ENCODE measurements around the gene FOXL3. TPM values are rescaled to one million over a fixed set of nuclear protein-coding genes. Genes with fewer than 3 reads are reported as not detected.

Gene FOXL3
- total RNA-seq, 2 experiments from 2014 or later, result not detected

GRCh38 chr7:251005-251404, 39.0 kb upstream of the FOXL3 start:
- H3K36me3 Mint-ChIP-seq, result no peaks in the 10 kb centered on the region
- CTCF ChIA-PET, result no interaction called here

GRCh38 chr7:251446-252175, 38.4 kb upstream of the FOXL3 start:
- no peaks in the 10 kb centered on the region for H3K27me3 Mint-ChIP-seq
- DNase-seq, result no peak
- no peaks in the 10 kb centered on the region for H3K4me1 Mint-ChIP-seq
- no peak overlapping the region for H3K4me3 Mint-ChIP-seq
- H3K36me3 Mint-ChIP-seq, result no peaks in the 10 kb centered on the region
- ATAC-seq, result no peak
- H3K9me3 Mint-ChIP-seq (ENCODE audit: low read depth), result no peaks in the 10 kb centered on the region
- CTCF ChIA-PET, result no interaction called here
- no peak overlapping the region for H3K27ac Mint-ChIP-seq

More at GRCh38 chr7:251005-251404, 39.0 kb upstream of the FOXL3 start:
- ATAC-seq (no peak), DNase-seq (no peak)
- Mint-ChIP-seq H3K4me3 (no peak overlapping the region), H3K27ac (no peak overlapping the region), H3K27me3 (no peaks in the 10 kb centered on the region), H3K4me1 (no peaks in the 10 kb centered on the region), H3K9me3 (ENCODE audit: low read depth) (no peaks in the 10 kb centered on the region)

DNA sequence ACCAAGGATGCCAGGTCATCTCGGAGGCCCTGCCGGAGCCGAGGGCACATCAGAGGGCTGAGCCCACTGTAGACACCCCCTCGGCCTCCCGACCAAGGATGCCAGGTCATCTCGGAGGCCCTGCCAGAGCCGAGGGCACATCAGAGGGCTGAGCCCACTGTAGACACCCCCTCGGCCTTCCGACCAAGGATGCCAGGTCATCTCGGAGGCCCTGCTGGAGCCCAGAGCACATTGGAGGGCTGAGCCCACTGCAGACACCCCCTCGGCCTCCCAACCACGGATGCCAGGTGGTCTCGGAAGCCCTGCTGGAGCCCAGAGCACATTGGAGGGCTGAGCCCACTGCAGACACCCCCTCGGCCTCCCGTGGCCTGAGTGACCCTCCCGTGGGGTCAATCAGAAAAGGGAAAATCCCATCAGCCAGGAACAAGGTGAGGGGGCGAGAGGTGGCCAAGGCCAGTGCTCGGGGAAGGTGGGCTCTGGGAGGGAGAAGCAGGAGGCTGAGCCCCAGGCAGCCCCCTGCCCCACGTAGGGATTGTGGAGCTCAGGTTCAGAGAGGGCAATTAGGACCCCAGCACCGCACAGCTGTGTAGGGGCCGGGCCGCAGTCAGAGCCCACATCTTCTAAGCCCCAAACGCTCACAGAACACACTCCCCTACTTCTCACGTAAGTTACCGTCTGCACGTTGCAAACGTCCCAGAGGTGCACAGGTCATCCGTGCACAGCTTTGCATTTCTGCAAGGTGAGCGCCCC, 37.6 kb upstream of the FOXL3 start:
- ATAC-seq (no peak), DNase-seq (no peak)
- H3K27ac Mint-ChIP-seq, result no peak overlapping the region
- CTCF ChIA-PET, result no interaction called here
- H3K36me3 Mint-ChIP-seq, result no peaks in the 10 kb centered on the region
- no peaks in the 10 kb centered on the region for H3K9me3 Mint-ChIP-seq (ENCODE audit: low read depth)
- no peaks in the 10 kb centered on the region for H3K27me3 Mint-ChIP-seq
- no peaks in the 10 kb centered on the region for H3K4me1 Mint-ChIP-seq
- no peak overlapping the region for H3K4me3 Mint-ChIP-seq

DNA sequence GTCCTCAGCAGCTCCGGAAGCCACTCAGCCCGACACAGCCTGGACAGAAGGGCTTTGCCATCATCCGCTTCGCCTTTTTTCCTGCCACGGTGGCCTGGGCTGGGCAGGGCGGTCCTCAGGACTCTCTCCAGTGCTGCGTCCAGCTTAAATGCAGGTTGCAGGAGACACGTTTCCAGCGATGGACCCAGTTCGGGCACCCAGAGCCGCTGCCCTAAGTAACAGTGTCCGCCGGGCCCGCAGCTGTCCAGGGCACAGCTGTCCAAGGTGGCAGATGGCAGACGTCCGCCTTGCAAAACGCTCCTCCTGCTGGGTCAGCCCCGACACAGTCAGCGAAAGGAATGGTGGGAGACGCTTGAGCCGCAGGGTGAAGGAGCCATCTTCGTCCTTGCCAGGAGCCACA, 37.0 kb upstream of the FOXL3 start:
- CTCF ChIA-PET, result no interaction called here
- no peak overlapping the region for H3K4me3 Mint-ChIP-seq

GRCh38 chr7:253581-254336, 36.2 kb upstream of the FOXL3 start:
- ATAC-seq (no peak), DNase-seq (no peak)
- Mint-ChIP-seq H3K27me3 (no peaks in the 10 kb centered on the region), H3K36me3 (no peaks in the 10 kb centered on the region), H3K4me1 (no peaks in the 10 kb centered on the region), H3K27ac (no peak overlapping the region), H3K9me3 (ENCODE audit: low read depth) (no peaks in the 10 kb centered on the region), H3K4me3 (no peak overlapping the region)
- CTCF ChIA-PET, result no interaction called here

More for the DNA sequence above, 37.0 kb upstream of the FOXL3 start:
- ATAC-seq (no peak), DNase-seq (no peak)
- Mint-ChIP-seq H3K36me3 (no peaks in the 10 kb centered on the region), H3K27me3 (no peaks in the 10 kb centered on the region), H3K9me3 (ENCODE audit: low read depth) (no peaks in the 10 kb centered on the region), H3K4me1 (no peaks in the 10 kb centered on the region), H3K27ac (no peak overlapping the region)

DNA sequence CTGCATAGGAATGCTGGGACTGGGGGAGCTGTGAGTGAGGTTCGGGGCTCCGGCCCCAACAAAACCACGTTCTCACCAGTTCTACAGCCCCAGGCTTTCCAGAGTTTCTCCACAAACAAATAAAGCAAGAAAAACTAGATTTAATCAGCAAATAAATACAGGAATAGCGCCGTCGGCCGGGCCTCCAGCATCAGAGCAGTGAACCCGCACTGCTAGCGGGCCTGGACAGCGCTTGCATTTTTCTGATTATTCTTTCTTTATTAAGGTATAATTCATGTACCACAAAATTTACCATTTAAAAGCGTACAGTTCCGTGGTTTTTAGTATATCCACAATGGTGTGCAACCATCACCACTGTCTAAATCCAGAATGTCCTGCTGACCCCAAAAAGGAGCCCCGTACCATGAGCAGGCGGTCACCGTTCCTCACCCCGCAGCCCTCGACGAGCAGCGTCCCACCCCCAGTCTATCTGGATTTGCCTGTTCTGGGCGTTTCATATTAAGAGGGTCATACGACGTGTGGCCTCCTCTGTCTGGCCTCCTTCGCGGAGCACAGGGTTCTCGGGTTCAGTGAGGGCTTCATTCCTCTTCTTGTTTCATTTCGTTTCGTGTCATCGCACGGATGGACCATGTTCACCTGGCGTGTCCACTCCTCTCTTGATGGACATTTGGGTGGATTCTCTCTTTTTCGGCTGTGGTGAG, 35.5 kb upstream of the FOXL3 start:
- no peak for ATAC-seq
- H3K27ac Mint-ChIP-seq, result peak overlapping the region; percentile 56
- no peak overlapping the region for H3K4me3 Mint-ChIP-seq
- H3K27me3 Mint-ChIP-seq, result no peaks in the 10 kb centered on the region
- H3K36me3 Mint-ChIP-seq, result no peaks in the 10 kb centered on the region
- CTCF ChIA-PET, result no interaction called here
- H3K9me3 Mint-ChIP-seq (ENCODE audit: low read depth), result no peaks in the 10 kb centered on the region
- H3K4me1 Mint-ChIP-seq, result no peaks in the 10 kb centered on the region
- no peak for DNase-seq

GRCh38 chr7:255038-255435, 34.9 kb upstream of the FOXL3 start:
- H3K36me3 Mint-ChIP-seq, result no peaks in the 10 kb centered on the region
- H3K27ac Mint-ChIP-seq, result no peak overlapping the region
- H3K9me3 Mint-ChIP-seq (ENCODE audit: low read depth), result no peaks in the 10 kb centered on the region
- H3K4me3 Mint-ChIP-seq, result no peak overlapping the region
- H3K27me3 Mint-ChIP-seq, result no peaks in the 10 kb centered on the region
- no peak for DNase-seq
- no peaks in the 10 kb centered on the region for H3K4me1 Mint-ChIP-seq
- CTCF ChIA-PET, result no interaction called here
- no peak for ATAC-seq

GRCh38 chr7:255721-256361, 34.1 kb upstream of the FOXL3 start:
- H3K27ac Mint-ChIP-seq, result no peak overlapping the region
- no peak for ATAC-seq
- CTCF ChIA-PET, result no interaction called here
- no peaks in the 10 kb centered on the region for H3K27me3 Mint-ChIP-seq
- H3K4me3 Mint-ChIP-seq, result no peak overlapping the region
- H3K4me1 Mint-ChIP-seq, result no peaks in the 10 kb centered on the region
- no peaks in the 10 kb centered on the region for H3K9me3 Mint-ChIP-seq (ENCODE audit: low read depth)
- no peak for DNase-seq
- H3K36me3 Mint-ChIP-seq, result no peaks in the 10 kb centered on the region

DNA sequence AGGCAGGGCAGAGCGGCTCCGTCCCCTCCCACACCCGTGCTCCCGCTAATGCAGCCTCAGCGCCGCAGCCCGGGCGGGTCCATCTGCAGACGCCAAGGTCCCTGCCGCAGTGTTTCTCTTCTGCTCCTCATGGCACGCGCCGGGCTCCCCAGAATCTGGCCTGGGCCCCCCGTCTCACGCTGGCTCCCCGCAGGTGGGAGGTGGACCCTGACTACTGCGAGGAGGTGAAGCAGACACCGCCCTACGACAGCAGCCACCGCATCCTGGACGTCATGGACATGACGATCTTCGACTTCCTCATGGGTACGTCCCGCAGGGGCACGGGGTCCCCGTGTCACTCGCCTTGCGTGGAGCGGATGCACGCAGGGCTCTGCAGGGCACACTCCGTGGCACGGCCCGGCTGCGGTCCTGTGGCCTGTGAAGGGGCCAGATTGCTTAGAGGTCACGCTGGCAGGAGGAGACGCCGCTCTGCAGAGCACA, 33.5 kb upstream of the FOXL3 start:
- ATAC-seq (no peak), DNase-seq (no peak)
- H3K4me1 Mint-ChIP-seq, result no peaks in the 10 kb centered on the region
- no peaks in the 10 kb centered on the region for H3K9me3 Mint-ChIP-seq (ENCODE audit: low read depth)
- H3K4me3 Mint-ChIP-seq, result no peak overlapping the region
- no peak overlapping the region for H3K27ac Mint-ChIP-seq
- no peaks in the 10 kb centered on the region for H3K36me3 Mint-ChIP-seq
- CTCF ChIA-PET, result no interaction called here
- H3K27me3 Mint-ChIP-seq, result no peaks in the 10 kb centered on the region

- ATAC-seq (no peak), DNase-seq (no peak)
- H3K4me1 Mint-ChIP-seq, result no peaks in the 10 kb centered on the region
- H3K4me3 Mint-ChIP-seq, result no peak overlapping the region
- no peak overlapping the region for H3K27ac Mint-ChIP-seq
- CTCF ChIA-PET, result no interaction called here
- no peaks in the 10 kb centered on the region for H3K9me3 Mint-ChIP-seq (ENCODE audit: low read depth)
- H3K36me3 Mint-ChIP-seq, result no peaks in the 10 kb centered on the region
- no peaks in the 10 kb centered on the region for H3K27me3 Mint-ChIP-seq
These were observed 32.9 kb upstream of the FOXL3 start for GRCh38 chr7:256981-257646.

GRCh38 chr7:257647-257992, 32.4 kb upstream of the FOXL3 start:
- H3K27me3 Mint-ChIP-seq, result no peaks in the 10 kb centered on the region
- peaks cover 3% of the 10 kb centered on the region for H3K9me3 Mint-ChIP-seq (ENCODE audit: low read depth)
- CTCF ChIA-PET, result no interaction called here
- H3K36me3 Mint-ChIP-seq, result peaks cover 3% of the 10 kb centered on the region
- H3K27ac Mint-ChIP-seq, result no peak overlapping the region
- ATAC-seq, result no peak
- H3K4me3 Mint-ChIP-seq, result no peak overlapping the region
- H3K4me1 Mint-ChIP-seq, result peaks cover 4% of the 10 kb centered on the region
- no peak for DNase-seq

DNA sequence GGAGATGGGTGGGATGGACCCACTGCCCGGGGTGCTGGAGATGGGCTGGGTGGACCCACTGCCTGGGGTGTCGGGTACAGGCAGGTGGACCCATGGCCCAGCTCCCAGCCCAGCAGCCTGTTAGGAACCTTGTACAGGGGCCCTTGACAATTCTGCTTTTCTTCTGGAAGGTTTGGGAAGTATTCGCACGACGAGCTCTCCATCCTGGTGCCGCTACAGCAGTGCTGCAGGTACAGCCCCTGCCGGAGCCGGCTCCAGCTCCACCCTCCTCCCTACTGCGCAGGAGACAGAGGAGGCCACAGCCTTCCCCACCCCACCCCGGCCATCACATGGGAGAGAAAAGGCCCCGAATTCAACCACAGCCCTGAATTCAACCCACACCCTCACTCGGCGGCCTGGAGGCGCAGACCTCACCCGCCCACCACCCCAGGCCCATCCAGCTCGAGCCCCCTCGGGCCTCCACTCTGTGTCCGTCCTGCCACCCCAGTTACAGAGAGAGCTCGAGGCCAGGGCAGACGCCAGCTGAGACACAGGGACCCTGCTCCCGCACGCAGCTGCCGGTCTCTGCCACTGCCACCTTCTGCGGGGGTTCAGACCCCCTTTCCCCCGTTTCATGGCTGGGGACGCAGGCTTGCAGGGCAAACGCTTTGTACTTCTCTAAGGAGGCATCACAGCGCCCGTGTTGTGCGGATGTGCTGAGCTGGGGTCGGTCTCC, 31.3 kb upstream of the FOXL3 start:
- no peak for ATAC-seq

More for the DNA sequence above, 31.3 kb upstream of the FOXL3 start:
- Mint-ChIP-seq H3K4me3 (no peak overlapping the region), H3K9me3 (ENCODE audit: low read depth) (peaks cover 4% of the 10 kb centered on the region), H3K4me1 (peaks cover 6% of the 10 kb centered on the region), H3K27me3 (no peaks in the 10 kb centered on the region), H3K36me3 (peaks cover 3% of the 10 kb centered on the region), H3K27ac (no peak overlapping the region)
- CTCF ChIA-PET, result no interaction called here
- no peak for DNase-seq
